Right lung (tissue), 5 donors: Measurements from ENCODE around the gene CADM2. TPM values are rescaled to one million over a fixed set of nuclear protein-coding genes. Genes with fewer than 3 reads are reported as not detected.
"Not testable (repeated sequence)": the region's sequence is repeated elsewhere in the genome, so short reads cannot be mapped to it uniquely, and the experiment has no call there.

ENCODE experiments used
- DNase-seq, 2 donors: peaks; one replicate each; pipeline ENCODE4 v3.0.0-alpha.2; 2013
- polyA plus RNA-seq, 5 donors: library from polyadenylated mRNA; unstranded; fragments of 120-200 nt; gene quantifications; one replicate each; pipeline versions ENCODE4 v1.2.1 to v1.2.3, GENCODE V29; 2013; ENCODE audit warnings: inconsistent platforms in 1 of 5, low replicate concordance in 1 of 5; ENCODE audit not compliant: insufficient read length in 5 of 5, insufficient read depth in 1 of 5

CADM2 gene
- polyA plus RNA-seq, 5 donors: 0.41 to 1.8 (median 1.7) TPM

GRCh38 chr3:85075663-85076062, 116.9 kb downstream of the CADM2 start:
- no peak for DNase-seq

GRCh38 chr3:85077018-85077417, 118.2 kb downstream of the CADM2 start:
- DNase-seq: no peak

- peak in 1 of 2 donors; percentile 39 for DNase-seq
Measured at GRCh38 chr3:85081191-85081906, 122.6 kb downstream of the CADM2 start.

- no peak for DNase-seq
Measured at GRCh38 chr3:85090495-85090894, 131.7 kb downstream of the CADM2 start.

GRCh38 chr3:85100316-85100715, 141.5 kb downstream of the CADM2 start:
- DNase-seq: peak in 1 of 2 donors; percentile 26

- DNase-seq: no peak
Measured at GRCh38 chr3:85102781-85103180, 144.0 kb downstream of the CADM2 start.

GRCh38 chr3:85110393-85110792, 151.6 kb downstream of the CADM2 start:
- DNase-seq: no peak

GRCh38 chr3:85120879-85121278, 162.1 kb downstream of the CADM2 start:
- DNase-seq: no peak

- not testable (repeated sequence) for DNase-seq
Measured at GRCh38 chr3:85132864-85133263, 174.1 kb downstream of the CADM2 start.

GRCh38 chr3:85133691-85134420, 175.1 kb downstream of the CADM2 start:
- not testable (repeated sequence) for DNase-seq

GRCh38 chr3:85142626-85143025, 183.8 kb downstream of the CADM2 start:
- DNase-seq: no peak

- DNase-seq: no peak
Measured at GRCh38 chr3:85148036-85148435, 189.2 kb downstream of the CADM2 start.

- no peak for DNase-seq
Measured at GRCh38 chr3:85151555-85151954, 192.8 kb downstream of the CADM2 start.

- DNase-seq: not testable (repeated sequence)
Measured at GRCh38 chr3:85153279-85153678, 194.5 kb downstream of the CADM2 start.

GRCh38 chr3:85159376-85159775, 200.6 kb downstream of the CADM2 start:
- DNase-seq: no peak

- DNase-seq: no peak
Measured at GRCh38 chr3:85161544-85161943, 202.8 kb downstream of the CADM2 start.

GRCh38 chr3:85162905-85163304, 204.1 kb downstream of the CADM2 start:
- DNase-seq: no peak

- DNase-seq: no peak
Measured at GRCh38 chr3:85164436-85164835, 205.6 kb downstream of the CADM2 start.

GRCh38 chr3:85167576-85167975, 208.8 kb downstream of the CADM2 start:
- DNase-seq: no peak

- no peak for DNase-seq
Measured at GRCh38 chr3:85170646-85171045, 211.9 kb downstream of the CADM2 start.

GRCh38 chr3:85171976-85172375, 213.2 kb downstream of the CADM2 start:
- DNase-seq: no peak

GRCh38 chr3:85176799-85177198, 218.0 kb downstream of the CADM2 start:
- DNase-seq: no peak
